PC-3 (cell line): ENCODE data around the gene FAM120B. TPM values are rescaled to one million over a fixed set of nuclear protein-coding genes. Genes with fewer than 3 reads are reported as not detected.

ENCODE experiments used
- ATAC-seq: fragments of 200-7000 bp; cut with Tn5 transposase; 2 replicates; pipeline ENCODE4 v1.9.1; 2020; ENCODE audit warnings: mild to moderate bottlenecking, moderate library complexity
- BruUV-seq: library from RNA; stranded (reverse); fragments of 400-500 nt; replicated peaks from 2 replicates; lab custom pipeline; 2021; lab: Mats Ljungman, UMichigan
- CTCF ChIA-PET: fragments of 300-600 bp; sonication (Branson Sonifier 250); formaldehyde crosslinking; loops from one replicate; lab custom pipeline; 2022; ENCODE audit warnings: antibody characterized with exemption; lab: Charles Lee
- POLR2A ChIA-PET: fragments of 300-600 bp; sonication (Branson Sonifier 250); formaldehyde crosslinking; loops from one replicate; lab custom pipeline; 2022; ENCODE audit warnings: antibody characterized with exemption; ENCODE audit not compliant: unreplicated experiment; lab: Charles Lee
- DNase-seq: peaks from one replicate; pipeline ENCODE4 v3.0.0-alpha.2; 2015
- H2AFZ ChIP-seq: fragments of 300-600 bp; sonication (generic); 2 replicates; pipeline ENCODE4 v1.6.0; 2016; ENCODE audit warnings: antibody characterized with exemption, low read length
- H3F3A ChIP-seq: fragments of 300-600 bp; sonication (generic); one replicate; pipeline ENCODE4 v1.6.0; 2017; ENCODE audit warnings: antibody characterized with exemption, low read length, control low read depth, mild to moderate bottlenecking; ENCODE audit not compliant: unreplicated experiment
- H3K27ac ChIP-seq: fragments of 300-600 bp; sonication (generic); 2 replicates; pipeline ENCODE4 v1.5.1; 2016; ENCODE audit warnings: mild to moderate bottlenecking, low read length
- H3K27me3 ChIP-seq: fragments of 300-600 bp; sonication (generic); 2 replicates; pipeline ENCODE4 v1.6.1; 2016; ENCODE audit warnings: low read length, mixed read lengths
- H3K36me3 ChIP-seq: fragments of 300-600 bp; sonication (generic); 2 replicates; pipeline ENCODE4 v1.6.1; 2016; ENCODE audit warnings: low read depth, mixed run types, low read length, mixed read lengths
- H3K4me1 ChIP-seq: fragments of 300-600 bp; sonication (generic); 2 replicates; pipeline ENCODE4 v1.5.1; 2016; ENCODE audit warnings: low read length; ENCODE audit not compliant: insufficient read depth
- H3K4me2 ChIP-seq: fragments of 300-600 bp; sonication (generic); 2 replicates; pipeline ENCODE4 v1.6.0; 2016; ENCODE audit warnings: low read length
- H3K4me3 ChIP-seq: fragments of 300-600 bp; sonication (generic); 2 replicates; pipeline ENCODE4 v1.5.1; 2016; ENCODE audit warnings: mild to moderate bottlenecking, low read length, mixed read lengths
- H3K79me2 ChIP-seq: fragments of 300-600 bp; sonication (generic); 2 replicates; pipeline ENCODE4 v1.6.1; 2017; ENCODE audit warnings: low read length, mixed read lengths
- H3K9ac ChIP-seq: fragments of 300-600 bp; sonication (generic); 2 replicates; pipeline ENCODE4 v1.6.0; 2016; ENCODE audit warnings: mild to moderate bottlenecking, low read length
- H3K9me2 ChIP-seq: fragments of 300-600 bp; sonication (generic); replicated peaks from 2 replicates; pipeline ENCODE4 v1.6.1; 2016; ENCODE audit warnings: mixed run types, low read length, mixed read lengths
- H3K9me3 ChIP-seq: fragments of 300-600 bp; sonication (generic); 2 replicates; pipeline ENCODE4 v1.6.1; 2016; ENCODE audit warnings: low read length, mixed read lengths
- H4K20me1 ChIP-seq: fragments of 300-600 bp; sonication (generic); 2 replicates; pipeline ENCODE4 v1.6.1; 2016; ENCODE audit warnings: low read length, mixed read lengths
- EZH2 ChIP-seq: fragments of 300-600 bp; sonication (generic); IDR thresholded peaks from one replicate; pipeline ENCODE4 v1.6.1; 2017; ENCODE audit warnings: antibody characterized with exemption, mild to moderate bottlenecking, low read length; ENCODE audit not compliant: unreplicated experiment
- EZH2phosphoT487 ChIP-seq: fragments of 300-600 bp; sonication (generic); IDR thresholded peaks from 2 replicates; pipeline ENCODE4 v1.6.1; 2018; ENCODE audit warnings: mild to moderate bottlenecking, antibody characterized with exemption, low read length, borderline replicate concordance
- intact Hi-C: fragments of 100-400 bp; cut with micrococcal nuclease; formaldehyde crosslinking; loops from 2 replicates; pipeline ENCODE4 v1.9.0; 2023
- total RNA-seq: library from RNA; depleted of rRNA; stranded (reverse); fragments of >200 nt; gene quantifications from 2 replicates; pipeline ENCODE4 v1.2.3, GENCODE V29; 2014
- TF ChIP-seq, protein P1 (sequence below): fragments of 300-600 bp; sonication (generic); conservative IDR thresholded peaks from 2 replicates; pipeline ENCODE4 v1.5.1; 2017; ENCODE audit warnings: antibody characterized with exemption, low read depth, mild to moderate bottlenecking, low read length

FAM120B gene
- total RNA-seq, 1 experiment from 2014 or later, result 8.7 TPM

DNA sequence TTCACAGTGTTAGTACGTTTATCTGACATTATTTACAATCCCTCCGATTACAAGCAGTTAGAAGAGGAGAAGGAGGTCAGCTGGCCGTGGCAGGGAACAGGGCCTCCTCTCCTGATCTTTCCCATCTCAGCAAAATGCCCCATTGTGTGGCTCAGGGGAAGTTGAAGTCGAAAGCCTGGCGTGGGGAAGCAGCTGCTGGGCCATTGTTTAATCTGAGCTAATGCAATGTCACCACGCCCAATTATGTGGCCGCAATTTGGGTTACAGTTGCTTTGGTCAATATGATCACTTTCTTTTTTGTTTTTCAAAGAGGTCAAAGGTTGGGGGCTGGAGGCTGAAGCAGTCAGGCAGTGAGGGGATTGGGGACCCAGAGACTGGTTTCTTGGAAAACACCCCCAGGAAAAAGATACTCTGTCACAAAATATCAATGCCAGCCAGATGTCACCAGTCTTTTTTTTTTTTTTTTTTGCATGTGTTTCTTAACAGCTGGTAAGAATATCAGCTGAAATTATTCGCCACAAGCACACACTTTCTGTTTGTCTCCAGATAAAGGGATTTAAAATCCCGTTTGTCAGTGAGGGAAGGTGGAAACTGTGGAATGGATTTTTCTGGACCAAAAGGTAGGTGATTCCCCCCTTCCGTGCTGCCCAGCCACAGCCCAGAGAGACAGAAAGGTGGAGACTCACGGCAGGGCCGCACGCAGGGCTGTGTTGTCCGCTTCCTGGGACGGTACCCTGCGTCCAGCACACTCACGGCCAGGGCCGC, 40.3 kb upstream of the FAM120B start:
- H3K4me1 ChIP-seq, result peaks cover 10% of the 10 kb centered on the region
- no peaks in the 10 kb centered on the region for H3K27me3 ChIP-seq
- no peak overlapping the region for H3K27ac ChIP-seq
- peak overlapping the region; percentile 85 for H3K4me2 ChIP-seq
- H3K79me2 ChIP-seq, result no peaks in the 10 kb centered on the region
- no peaks in the 10 kb centered on the region for H3K9me2 ChIP-seq
- H3K4me3 ChIP-seq, result peak overlapping the region; percentile 51; the same call in 1 of the 2 replicates
- peak overlapping the region; percentile 81 for H2AFZ ChIP-seq
- no peak overlapping the region for H3K9ac ChIP-seq
- H4K20me1 ChIP-seq, result no peaks in the 10 kb centered on the region
- CTCF ChIA-PET, result interaction anchor here (1.0 kb wide), 1 partner anchor 26 kb away, joined by 3 read pairs; no protein-coding TSS in a partner anchor
- no TSS peak for BruUV-seq
- intact Hi-C loops, result no loop called here
- TF ChIP-seq EZH2phosphoT487 (no peak), EZH2 (no peak)
- TF ChIP-seq, protein P1, sequence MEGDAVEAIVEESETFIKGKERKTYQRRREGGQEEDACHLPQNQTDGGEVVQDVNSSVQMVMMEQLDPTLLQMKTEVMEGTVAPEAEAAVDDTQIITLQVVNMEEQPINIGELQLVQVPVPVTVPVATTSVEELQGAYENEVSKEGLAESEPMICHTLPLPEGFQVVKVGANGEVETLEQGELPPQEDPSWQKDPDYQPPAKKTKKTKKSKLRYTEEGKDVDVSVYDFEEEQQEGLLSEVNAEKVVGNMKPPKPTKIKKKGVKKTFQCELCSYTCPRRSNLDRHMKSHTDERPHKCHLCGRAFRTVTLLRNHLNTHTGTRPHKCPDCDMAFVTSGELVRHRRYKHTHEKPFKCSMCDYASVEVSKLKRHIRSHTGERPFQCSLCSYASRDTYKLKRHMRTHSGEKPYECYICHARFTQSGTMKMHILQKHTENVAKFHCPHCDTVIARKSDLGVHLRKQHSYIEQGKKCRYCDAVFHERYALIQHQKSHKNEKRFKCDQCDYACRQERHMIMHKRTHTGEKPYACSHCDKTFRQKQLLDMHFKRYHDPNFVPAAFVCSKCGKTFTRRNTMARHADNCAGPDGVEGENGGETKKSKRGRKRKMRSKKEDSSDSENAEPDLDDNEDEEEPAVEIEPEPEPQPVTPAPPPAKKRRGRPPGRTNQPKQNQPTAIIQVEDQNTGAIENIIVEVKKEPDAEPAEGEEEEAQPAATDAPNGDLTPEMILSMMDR, result no peak
- H3F3A ChIP-seq, result no peaks in the 10 kb centered on the region
- peak; percentile 14 for DNase-seq
- no peaks in the 10 kb centered on the region for H3K36me3 ChIP-seq
- ATAC-seq, result peak; percentile 24
- H3K9me3 ChIP-seq, result no peaks in the 10 kb centered on the region
- POLR2A ChIA-PET, result no interaction called here

DNA sequence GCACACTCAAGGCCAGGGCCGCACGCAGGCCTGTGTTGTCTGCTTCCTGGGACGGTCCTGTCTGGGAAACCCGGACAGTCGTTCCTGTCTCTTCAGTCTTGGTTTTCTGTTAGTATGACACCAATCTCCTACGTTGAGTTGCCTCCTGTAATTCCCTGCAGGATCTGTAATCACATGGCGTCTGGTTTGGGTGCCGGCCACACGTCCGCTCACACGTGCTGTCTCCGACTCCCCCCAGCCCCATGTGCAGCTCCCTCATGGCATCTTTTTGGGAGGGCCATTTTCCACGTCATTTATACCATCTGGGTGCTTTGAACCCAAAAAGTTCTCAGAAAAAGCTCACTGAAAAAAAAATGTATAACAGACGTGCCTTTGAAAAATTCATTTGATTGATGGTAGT, 38.9 kb upstream of the FAM120B start:
- ATAC-seq, result no peak
- no TSS peak for BruUV-seq

More for the DNA sequence above, 38.9 kb upstream of the FAM120B start:
- H3F3A ChIP-seq, result no peaks in the 10 kb centered on the region
- H3K9me2 ChIP-seq, result no peaks in the 10 kb centered on the region
- ChIA-PET CTCF (no interaction called here), POLR2A (no interaction called here)
- H3K4me1 ChIP-seq, result peaks cover 10% of the 10 kb centered on the region
- DNase-seq, result no peak
- no peak overlapping the region for H3K4me2 ChIP-seq
- TF ChIP-seq EZH2 (no peak), EZH2phosphoT487 (no peak)
- TF ChIP-seq, protein P1, result no peak
- H3K27ac ChIP-seq, result no peak overlapping the region
- H3K9me3 ChIP-seq, result no peaks in the 10 kb centered on the region
- H4K20me1 ChIP-seq, result no peaks in the 10 kb centered on the region
- intact Hi-C loops, result no loop called here
- H2AFZ ChIP-seq, result no peak overlapping the region
- no peaks in the 10 kb centered on the region for H3K36me3 ChIP-seq
- no peaks in the 10 kb centered on the region for H3K79me2 ChIP-seq
- no peak overlapping the region for H3K4me3 ChIP-seq
- H3K27me3 ChIP-seq, result no peaks in the 10 kb centered on the region
- H3K9ac ChIP-seq, result no peak overlapping the region
